GM19099 (cell line): ENCODE measurements around the gene AHSG.

Source experiments
- POLR2A ChIP-seq: IDR thresholded peaks from 3 replicates; pipeline ENCODE4 v1.6.1; 2011; ENCODE audit warnings: low read depth; ENCODE audit not compliant: insufficient read length; ENCODE audit errors: extremely low read depth

AHSG gene

DNA sequence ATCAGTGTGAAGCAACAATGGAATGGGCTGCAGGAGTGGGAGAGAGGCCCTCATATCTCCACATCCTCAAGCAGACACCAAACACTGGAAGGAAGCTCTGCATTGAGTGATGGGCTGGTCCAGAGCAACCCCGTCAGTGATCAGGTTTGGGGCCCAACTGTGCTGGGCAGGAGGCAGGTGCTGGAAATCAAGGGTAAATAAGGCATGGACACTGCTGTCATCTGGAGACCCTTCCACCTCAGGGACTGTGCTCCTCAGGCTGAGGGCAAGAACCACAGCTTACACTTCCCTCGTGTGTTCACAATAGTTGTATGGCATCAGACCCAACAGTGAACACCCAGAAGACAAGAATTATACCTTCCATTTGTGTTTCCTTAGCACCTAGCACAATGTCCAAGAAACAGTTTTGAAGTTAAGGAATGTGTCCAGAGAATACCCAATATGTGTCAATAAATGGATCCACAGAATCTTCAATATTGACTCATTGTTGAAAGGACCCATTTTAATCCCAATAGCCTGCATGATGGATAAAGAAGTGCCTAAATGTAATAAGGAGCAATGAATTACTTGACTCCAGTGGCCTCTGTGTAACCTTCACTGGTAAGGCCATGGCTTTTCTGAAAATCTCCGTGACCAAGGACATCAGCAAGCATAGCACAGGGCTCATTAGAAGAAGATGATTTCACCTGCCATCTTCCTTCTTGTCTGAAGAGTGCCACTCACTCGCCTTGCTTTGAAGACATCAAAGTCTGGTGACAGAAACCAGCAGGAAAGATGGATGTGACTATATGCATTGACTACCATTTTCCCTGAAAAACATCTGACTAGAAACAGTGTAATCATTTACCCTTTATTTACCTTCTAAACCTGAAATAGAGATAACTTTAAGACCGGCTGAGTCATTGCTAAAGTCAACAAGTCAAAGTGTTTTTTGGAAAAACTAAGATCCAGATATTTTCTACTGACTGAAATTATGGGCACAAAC is 7.0 kb upstream of the AHSG start:
- TF ChIP-seq POLR2A, result no peak

DNA sequence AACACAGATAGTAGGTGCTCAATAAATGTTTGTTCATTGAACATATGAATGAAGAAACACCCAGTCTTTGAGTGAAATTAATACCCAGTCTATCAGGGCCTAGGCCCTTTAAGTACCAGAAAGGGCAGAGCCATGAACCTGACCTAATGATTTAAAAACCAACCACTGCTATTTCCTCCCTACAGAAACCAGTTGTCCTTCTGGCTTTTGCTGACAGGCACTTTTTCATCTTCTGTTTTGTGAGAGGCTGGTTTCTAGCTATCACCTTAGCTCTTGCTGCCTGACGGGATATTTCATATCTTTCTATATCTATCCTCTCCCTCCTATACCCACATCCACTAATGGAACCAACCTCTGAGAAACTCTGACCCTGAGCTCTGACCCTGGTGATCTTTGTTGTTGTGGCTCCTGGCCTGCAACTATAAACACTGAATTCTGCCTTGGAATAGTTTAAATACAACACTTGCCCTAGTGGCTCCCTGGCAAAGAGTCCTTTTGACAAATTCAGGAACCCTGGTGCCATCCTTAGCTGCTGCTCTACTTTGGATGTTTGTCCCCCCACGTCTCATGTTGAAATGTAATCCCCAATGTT is 4.1 kb upstream of the AHSG start:
- TF ChIP-seq POLR2A, result no peak

DNA sequence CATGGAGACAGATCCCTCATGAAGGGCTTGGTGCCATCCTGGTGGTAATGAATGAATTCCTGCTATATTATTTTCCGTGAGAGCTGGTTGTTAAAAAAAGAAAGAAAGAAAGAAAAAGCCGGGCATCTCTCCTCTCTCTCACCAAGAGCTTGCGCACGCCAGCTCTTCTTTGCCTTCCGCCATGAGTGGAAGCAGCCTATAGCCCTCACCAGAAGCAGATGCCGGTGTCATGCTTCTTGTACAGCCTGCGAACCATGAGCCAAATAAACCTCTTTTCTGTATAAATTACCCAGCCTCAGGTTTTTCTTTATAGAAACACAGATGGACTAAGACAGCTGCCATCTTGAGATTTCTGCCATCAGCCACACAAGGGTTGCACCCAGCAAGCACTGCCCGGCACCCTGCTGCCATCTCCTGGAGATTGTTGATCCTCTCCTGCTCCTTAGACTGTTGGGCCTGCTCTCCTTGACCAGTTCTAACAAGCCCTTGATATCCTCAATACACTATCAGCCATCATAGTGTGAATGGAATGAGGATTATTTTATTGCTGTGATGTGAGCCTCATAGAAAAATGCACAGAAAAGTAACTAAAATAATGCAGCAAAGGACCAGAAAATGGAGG is 3.5 kb upstream of the AHSG start:
- TF ChIP-seq POLR2A, result no peak

DNA sequence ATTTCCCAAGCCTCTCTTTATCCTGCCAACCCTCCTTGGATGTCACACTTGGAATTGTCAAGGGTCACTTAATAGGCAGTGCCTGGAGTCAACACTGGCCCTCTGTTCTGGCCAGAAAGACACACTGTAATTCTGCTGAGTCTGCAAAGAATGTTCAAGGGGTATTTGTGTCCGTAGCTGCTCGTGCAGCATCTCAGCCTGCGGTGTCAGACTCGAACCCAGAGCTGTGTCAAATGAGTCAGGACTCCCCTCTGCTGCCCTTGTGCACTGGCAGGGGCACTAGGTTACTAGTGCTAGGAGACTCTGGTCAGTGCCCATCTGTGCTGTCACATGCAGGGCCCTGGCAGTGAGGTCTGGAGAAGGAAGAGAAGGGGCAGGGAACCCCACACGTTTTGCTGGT is 795 bp upstream of the AHSG start:
- TF ChIP-seq POLR2A, result no peak

DNA sequence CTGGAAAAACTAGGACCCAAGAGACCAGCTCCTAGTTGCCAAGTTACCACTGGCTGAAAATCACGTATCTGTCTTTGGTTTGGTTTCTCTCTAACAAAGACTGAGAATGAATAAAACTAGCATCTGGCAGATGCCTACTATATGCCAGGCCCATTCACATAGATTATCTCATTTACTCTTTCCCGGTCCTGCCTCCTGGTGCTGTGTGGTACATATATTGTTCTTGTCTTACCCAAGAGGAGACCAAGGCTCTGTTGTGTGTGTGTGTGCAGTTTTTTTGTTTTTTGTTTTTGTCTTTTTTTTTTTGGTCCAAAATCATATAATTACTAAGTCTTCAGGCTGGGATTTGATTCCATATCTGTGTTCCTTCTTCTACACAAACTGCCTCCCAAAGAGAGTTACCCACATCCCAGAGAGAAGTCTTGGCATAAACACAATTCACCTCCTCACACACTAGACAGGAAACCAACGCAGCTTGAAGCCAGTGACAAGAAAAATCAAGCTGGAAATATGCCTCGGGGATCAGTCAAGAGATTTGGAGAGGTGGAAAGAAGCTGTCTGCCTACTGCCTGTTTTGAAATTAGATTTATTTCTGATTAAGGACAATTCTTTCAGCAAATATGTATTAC is 891 bp downstream of the AHSG start:
- no peak for TF ChIP-seq POLR2A

DNA sequence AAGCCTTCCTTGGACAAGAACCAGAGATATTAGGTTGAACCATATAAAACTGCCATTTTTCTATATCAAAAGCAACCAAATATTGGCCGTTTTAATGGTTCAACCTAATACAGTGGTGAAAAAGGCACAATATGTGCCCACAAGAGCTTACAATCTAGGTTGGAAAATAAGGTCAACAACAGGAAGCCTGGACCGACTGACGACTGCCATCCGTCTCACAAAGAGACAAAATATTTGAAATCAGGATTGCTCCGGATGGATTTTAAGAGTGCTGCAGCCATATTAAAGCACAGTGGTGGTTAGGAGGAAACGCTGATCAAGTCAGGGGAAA is 1.4 kb downstream of the AHSG start:
- TF ChIP-seq POLR2A, result no peak

DNA sequence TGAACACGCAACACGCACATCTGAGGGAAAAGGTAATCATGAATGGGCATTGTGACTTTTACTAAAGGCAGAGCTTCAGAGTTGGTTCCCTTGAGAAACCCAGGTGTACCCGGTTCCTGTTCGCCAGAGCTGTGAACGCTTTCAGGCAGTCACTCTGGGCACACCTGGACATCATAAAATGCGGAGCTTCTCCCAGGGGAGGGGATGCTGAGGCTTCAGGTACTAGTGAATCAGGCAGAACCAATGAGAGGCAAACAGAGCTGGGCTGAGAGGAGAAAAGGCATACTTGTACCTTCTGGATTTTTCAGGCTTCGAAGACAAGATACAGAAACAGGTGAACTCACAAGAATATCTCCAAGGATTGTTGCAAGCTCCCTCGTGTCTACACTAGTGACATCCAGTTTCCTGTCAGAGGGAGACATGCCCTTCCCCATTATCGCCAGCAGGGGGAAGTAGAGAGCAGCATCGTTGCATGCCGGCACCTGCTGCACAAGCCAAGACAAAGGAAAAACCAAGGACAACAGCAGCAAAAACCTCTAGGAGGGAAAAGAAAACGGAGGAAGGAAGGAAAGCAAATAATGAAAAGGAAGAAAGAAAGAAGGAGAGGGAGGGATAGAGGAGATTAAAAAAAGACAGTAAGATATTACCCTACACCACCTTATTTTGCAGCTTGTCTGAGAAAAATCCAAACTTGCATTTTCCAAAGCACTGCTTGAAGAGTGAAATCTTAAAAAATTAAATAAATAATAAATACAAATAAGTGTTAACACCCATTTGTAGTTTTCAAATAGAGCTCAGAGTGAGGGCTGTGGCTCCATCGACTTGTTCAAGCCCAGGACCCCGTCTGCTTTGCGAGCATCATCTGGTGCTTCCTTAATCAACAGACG is 2.0 kb downstream of the AHSG start:
- no peak for TF ChIP-seq POLR2A

DNA sequence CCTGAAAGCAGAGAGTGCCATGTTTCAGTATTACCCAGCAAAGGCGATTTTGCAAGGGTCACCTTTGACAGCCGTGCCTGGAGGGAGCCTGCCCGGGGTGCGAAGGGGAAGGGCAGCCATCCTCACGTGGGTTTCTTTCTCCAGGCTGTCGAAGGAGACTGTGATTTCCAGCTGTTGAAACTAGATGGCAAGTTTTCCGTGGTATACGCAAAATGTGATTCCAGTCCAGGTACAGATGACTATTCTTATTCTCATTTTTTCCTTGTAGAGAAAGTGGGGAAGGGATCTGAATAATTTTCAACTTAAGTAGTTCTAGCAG is 3.4 kb downstream of the AHSG start:
- TF ChIP-seq POLR2A, result no peak

DNA sequence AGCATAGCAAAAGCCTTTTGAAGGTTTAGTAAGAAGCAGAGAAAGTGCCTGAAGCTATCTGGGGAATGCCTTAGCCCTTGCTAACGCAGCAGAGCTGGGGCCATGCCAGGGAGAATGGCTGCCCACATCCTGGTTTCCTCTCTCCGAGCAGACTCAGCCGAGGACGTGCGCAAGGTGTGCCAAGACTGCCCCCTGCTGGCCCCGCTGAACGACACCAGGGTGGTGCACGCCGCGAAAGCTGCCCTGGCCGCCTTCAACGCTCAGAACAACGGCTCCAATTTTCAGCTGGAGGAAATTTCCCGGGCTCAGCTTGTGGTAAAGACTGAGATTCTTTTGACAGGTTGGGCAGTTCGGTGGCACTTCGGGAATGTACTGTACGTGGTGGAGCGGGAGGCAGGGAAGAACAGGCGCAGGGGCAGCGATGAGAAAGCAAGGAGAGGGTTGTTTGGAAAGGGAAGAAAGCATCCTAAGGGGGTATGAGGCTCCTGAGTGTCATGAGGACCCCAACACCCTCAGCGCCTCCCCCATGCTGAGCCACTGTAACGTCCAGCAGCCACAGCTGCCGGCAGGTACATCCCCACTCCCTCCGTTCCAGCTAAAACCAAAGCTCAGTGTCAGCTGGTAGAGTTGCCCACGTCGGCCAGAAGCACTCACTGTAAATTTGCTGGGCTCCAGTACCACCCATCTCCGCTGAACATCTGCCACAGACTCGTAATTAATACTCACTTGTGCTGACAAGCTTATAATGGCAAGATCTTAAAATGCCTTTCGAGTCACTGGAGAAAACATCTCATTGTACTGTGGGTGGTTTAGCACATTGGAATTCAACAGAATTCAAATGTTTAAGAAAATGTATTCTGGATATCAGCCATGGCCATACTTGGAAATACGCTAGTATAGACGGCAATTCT is 4.4 kb downstream of the AHSG start:
- no peak for TF ChIP-seq POLR2A

DNA sequence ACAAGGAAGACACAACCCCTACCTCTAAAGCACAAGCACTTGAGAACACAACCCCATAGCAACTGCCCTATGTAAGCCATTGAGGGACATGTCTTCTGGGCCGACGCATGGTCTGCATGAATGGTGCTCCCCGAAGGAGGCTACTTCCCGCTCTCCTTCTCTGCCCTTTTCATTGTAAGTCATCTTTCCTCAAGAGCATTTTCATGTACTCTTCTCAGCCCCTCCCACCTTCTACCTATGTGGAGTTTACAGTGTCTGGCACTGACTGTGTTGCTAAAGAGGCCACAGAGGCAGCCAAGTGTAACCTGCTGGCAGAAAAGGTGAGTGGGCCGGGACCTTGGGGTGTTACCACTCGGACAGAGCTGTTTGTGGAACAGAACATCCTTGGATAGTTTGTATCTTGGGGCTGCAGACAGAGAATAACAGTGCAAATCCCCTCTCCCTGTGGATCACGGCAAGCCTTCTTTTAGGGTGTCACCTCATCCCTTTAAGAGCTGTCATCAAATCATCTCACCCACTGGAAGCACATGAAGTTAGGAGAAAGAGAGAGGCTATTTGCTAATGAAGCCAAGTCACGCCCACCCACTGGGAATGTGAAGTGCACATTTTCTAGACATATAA is 5.6 kb downstream of the AHSG start:
- TF ChIP-seq POLR2A, result no peak

DNA sequence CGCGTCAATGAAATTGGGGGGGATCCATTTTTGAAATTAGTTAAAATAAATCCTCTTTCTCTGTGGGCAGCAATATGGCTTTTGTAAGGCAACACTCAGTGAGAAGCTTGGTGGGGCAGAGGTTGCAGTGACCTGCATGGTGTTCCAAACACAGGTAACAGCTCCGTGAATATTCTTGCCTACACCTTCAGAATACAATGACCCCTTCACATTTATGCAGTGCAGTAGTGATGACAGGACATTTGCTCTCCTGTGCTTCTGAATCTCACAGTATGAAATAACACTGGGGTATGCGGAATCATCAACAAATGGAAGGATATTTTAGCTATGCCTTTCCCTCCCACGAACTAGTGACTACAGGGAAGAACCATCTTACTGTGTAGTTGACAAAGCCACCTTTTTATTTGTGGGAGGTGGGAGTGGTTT is 6.9 kb downstream of the AHSG start:
- TF ChIP-seq POLR2A, result no peak

DNA sequence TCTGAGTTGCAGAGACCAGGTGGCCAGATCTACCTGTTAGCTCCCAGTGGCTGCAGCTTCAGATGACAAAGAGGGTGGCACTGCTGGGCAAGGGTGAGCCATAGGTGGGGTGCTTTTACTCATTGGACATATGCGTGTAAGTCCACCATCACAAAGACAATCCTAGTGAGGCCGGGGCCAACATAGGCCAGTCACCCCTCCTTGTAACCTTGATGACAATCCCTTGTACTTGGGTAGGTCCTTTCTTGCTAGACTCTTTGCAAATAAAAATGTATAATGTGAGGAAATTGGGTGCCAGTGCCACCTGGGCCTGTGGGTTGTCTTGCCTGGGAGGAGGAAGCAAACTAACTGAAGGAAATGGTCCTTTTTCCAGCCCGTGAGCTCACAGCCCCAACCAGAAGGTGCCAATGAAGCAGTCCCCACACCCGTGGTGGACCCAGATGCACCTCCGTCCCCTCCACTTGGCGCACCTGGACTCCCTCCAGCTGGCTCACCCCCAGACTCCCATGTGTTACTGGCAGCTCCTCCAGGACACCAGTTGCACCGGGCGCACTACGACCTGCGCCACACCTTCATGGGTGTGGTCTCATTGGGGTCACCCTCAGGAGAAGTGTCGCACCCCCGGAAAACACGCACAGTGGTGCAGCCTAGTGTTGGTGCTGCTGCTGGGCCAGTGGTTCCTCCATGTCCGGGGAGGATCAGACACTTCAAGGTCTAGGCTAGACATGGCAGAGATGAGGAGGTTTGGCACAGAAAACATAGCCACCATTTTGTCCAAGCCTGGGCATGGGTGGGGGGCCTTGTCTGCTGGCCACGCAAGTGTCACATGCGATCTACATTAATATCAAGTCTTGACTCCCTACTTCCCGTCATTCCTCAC is 7.6 kb downstream of the AHSG start:
- no peak for TF ChIP-seq POLR2A
